ENCODE measurements around the gene ATP4A.
A peak's percentile ranks its signal among the peaks of the same experiment; 100 is the strongest.

Gene ATP4A

DNA sequence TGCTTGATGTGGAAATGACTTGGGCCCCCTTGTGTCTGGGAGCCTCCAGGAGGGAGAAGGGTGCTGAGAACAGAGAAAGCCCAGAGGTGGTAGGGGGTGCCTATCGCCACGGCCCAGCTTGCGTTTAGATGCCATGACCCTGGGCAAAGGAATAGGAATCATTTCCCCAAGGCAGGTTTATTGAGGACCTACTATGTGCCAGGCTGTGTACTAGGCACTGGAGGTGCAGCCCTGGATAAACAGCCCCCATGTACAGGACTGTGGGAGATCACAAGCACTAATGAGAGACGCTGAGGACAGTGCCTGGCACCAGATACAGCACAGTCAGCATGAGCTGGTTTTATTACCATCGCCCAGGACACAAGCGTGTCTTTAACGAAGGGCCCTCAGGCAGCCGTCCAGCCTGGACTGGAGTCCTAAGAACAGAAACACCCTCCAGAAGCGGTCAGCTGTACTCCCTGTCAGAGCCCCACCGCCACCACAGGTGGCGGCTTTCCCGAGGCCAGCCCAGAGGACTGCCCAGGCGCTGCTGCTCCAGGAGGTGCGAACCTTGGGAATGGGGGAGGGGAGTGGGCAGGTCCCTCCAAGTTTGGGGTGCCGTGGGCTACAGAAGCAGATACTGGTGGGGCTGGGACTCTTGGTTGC, 13.5 kb downstream of the ATP4A start:
- no peak for DNase-seq
- Histone ChIP-seq H3K27me3 (replicated peaks in 2 of 5; ENCODE audit: control insufficient read depth in 4 of 5, insufficient read depth in 5 of 5, low read length in 4 of 5) (peaks cover 0 to 1% (median 0%) of the 10 kb centered on the region in 5 experiments), H3K27ac (ENCODE audit: insufficient read depth in 1 of 2, low read depth in 1 of 2, low read length in 2 of 2, poor library complexity in 1 of 2, severe bottlenecking in 2 of 2) (no peak overlapping the region), H3K4me1 (ENCODE audit: control extremely low read depth in 1 of 4, control insufficient read depth in 4 of 4, insufficient read depth in 4 of 4, low read length in 3 of 4) (peaks cover 0 to 13% (median 9%) of the 10 kb centered on the region in 4 experiments), H3K4me3 (ENCODE audit: control insufficient read depth in 1 of 7, extremely low read depth in 1 of 7, insufficient read depth in 4 of 7, low read depth in 2 of 7, low read length in 6 of 7) (no peak overlapping the region), H3K36me3 (ENCODE audit: control insufficient read depth in 4 of 4, insufficient read depth in 4 of 4, low read length in 3 of 4) (peaks cover 0 to 16% (median 0%) of the 10 kb centered on the region in 4 experiments), H3K9me3 (ENCODE audit: control extremely low read depth in 1 of 5, control insufficient read depth in 4 of 5, insufficient read depth in 2 of 5, low read depth in 1 of 5, low read length in 4 of 5) (no peaks in the 10 kb centered on the region)
- ChIA-PET POLR2A (interaction anchor here (0.5 to 0.6 kb wide), 2 partner anchors 110 to 111 kb away, joined by 3 read pairs; no protein-coding TSS in a partner anchor), CTCF (interaction anchor here (1.0 to 3.7 kb wide), 9 partner anchors 9 to 78 kb away, joined by 3 to 19 read pairs (median 5); partner anchors contain the start of genes ATP4A and RBM42)
- WGBS (ENCODE audit: insufficient coverage): 97% methylated on average over 12 of the region's 15 CpGs

DNA sequence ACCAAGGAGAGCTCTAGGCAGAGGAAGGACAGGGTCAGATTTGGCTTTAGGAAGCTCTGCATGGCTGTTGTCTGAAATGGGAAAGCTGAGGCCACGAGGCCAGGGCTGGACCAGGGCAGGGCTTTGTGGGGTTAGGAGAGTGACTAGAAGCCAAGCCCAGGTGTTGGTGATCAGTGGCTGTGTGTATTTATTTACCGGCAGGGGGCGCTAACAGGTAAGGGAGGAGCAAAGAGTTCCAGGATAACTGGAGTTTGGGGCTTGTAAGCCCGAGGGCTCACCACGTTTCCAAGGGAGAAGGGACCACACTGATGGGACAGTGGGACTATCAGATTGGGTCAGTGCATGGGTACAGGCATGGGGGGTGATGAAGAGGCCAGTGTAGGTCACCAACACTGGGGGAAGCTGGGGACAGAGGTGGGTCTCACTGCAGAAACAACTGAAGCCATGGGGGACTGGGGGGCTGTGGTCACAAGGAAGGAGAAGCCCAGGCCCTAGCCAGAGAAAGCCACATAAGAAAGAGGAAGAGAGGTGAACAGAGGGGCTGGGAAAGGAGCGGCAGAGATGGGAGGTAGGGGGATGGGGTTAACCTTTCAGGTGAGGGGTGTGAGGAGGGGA, 14.2 kb downstream of the ATP4A start:
- H3K36me3 ChIP-seq (ENCODE audit: control insufficient read depth in 4 of 4, insufficient read depth in 4 of 4, low read length in 3 of 4): peaks cover 0 to 16% (median 0%) of the 10 kb centered on the region in 4 experiments
- CTCF ChIA-PET: interaction anchor here (0.6 to 3.7 kb wide), 18 partner anchors 9 to 341 kb away, joined by 3 to 19 read pairs (median 4); partner anchors contain the start of genes ATP4A, DMKN and RBM42
- H3K9me3 ChIP-seq (ENCODE audit: control extremely low read depth in 1 of 5, control insufficient read depth in 4 of 5, insufficient read depth in 2 of 5, low read depth in 1 of 5, low read length in 4 of 5): no peaks in the 10 kb centered on the region
- no peak overlapping the region for H3K27ac ChIP-seq (ENCODE audit: insufficient read depth in 1 of 2, low read depth in 1 of 2, low read length in 2 of 2, poor library complexity in 1 of 2, severe bottlenecking in 2 of 2)
- H3K4me1 ChIP-seq (ENCODE audit: control extremely low read depth in 1 of 4, control insufficient read depth in 4 of 4, insufficient read depth in 4 of 4, low read length in 3 of 4): peaks cover 1 to 20% (median 15%) of the 10 kb centered on the region in 4 experiments
- 29% methylated on average over 6 of the region's 6 CpGs for WGBS (ENCODE audit: insufficient coverage)
- no peak overlapping the region for H3K4me3 ChIP-seq (ENCODE audit: control insufficient read depth in 1 of 7, extremely low read depth in 1 of 7, insufficient read depth in 4 of 7, low read depth in 2 of 7, low read length in 6 of 7)
- peak; percentile 58 to 76 (median 73) for DNase-seq
- POLR2A ChIA-PET: interaction anchor here (0.5 to 0.6 kb wide), 2 partner anchors 110 to 111 kb away, joined by 3 read pairs; no protein-coding TSS in a partner anchor
- H3K27me3 ChIP-seq (replicated peaks in 2 of 5; ENCODE audit: control insufficient read depth in 4 of 5, insufficient read depth in 5 of 5, low read length in 4 of 5): no peaks in the 10 kb centered on the region

DNA sequence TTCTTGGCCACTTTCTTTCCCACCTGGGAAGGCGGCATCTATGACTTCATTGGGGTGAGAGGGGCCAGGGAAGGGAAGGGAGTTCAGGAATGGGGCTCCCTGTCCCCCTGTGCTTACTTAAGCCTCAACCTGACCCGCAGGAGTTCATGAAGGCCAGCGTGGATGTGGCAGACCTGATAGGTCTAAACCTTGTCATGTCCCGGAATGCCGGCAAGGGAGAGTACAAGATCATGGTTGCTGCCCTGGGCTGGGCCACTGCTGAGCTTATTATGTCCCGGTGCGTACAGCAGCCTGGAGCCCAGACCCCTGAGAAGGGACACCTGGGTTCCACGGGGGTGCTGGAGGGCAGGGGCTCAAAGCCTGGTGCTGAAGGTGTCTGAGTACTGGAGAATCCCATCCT, 16.9 kb downstream of the ATP4A start:
- Histone ChIP-seq H3K4me3 (ENCODE audit: control insufficient read depth in 1 of 7, extremely low read depth in 1 of 7, insufficient read depth in 4 of 7, low read depth in 2 of 7, low read length in 6 of 7) (peak overlapping the region in 5 of 7 experiments; percentile 83 to 96 (median 90)), H3K27me3 (replicated peaks in 2 of 5; ENCODE audit: control insufficient read depth in 4 of 5, insufficient read depth in 5 of 5, low read length in 4 of 5) (no peaks in the 10 kb centered on the region), H3K27ac (ENCODE audit: insufficient read depth in 1 of 2, low read depth in 1 of 2, low read length in 2 of 2, poor library complexity in 1 of 2, severe bottlenecking in 2 of 2) (no peak overlapping the region), H3K4me1 (ENCODE audit: control extremely low read depth in 1 of 4, control insufficient read depth in 4 of 4, insufficient read depth in 4 of 4, low read length in 3 of 4) (peaks cover 1 to 23% (median 18%) of the 10 kb centered on the region in 4 experiments), H3K9me3 (ENCODE audit: control extremely low read depth in 1 of 5, control insufficient read depth in 4 of 5, insufficient read depth in 2 of 5, low read depth in 1 of 5, low read length in 4 of 5) (no peaks in the 10 kb centered on the region), H3K36me3 (ENCODE audit: control insufficient read depth in 4 of 4, insufficient read depth in 4 of 4, low read length in 3 of 4) (peaks cover 0 to 30% (median 5%) of the 10 kb centered on the region in 4 experiments)
- no peak for DNase-seq
- WGBS (ENCODE audit: insufficient coverage): 99% methylated on average over 7 of the region's 8 CpGs
- CTCF ChIA-PET: interaction anchor here (3.5 kb wide), 1 partner anchor 36 kb away, joined by 16 read pairs; no protein-coding TSS in a partner anchor
- POLR2A ChIA-PET: no interaction called here

DNA sequence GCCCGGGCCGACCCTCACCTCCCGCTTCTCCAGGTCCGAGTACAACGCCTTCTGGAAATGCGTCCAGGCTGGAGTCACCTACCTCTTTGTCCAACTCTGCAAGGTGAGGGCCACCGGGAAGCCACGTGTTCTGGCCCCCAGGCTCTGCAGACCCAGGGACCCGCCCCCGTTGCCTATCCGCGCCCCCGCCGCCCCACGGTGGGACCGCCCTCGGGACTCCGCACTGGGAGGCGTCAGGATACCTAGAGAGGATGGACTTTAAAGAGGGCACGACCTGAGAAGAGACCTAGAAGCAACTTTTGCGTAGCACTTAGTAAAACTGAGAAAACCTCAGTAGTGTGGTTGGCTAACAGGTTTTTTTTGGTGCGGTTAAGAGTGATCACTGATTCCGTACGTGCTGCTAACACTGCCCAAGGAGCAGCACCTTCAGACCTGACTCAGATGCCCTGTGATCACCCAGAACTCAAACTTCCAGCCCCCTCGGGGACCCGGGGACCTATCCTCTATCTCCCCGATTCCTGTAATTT, 17.5 kb downstream of the ATP4A start:
- peaks cover 0 to 31% (median 5%) of the 10 kb centered on the region in 4 experiments for H3K36me3 ChIP-seq (ENCODE audit: control insufficient read depth in 4 of 4, insufficient read depth in 4 of 4, low read length in 3 of 4)
- H3K4me1 ChIP-seq (ENCODE audit: control extremely low read depth in 1 of 4, control insufficient read depth in 4 of 4, insufficient read depth in 4 of 4, low read length in 3 of 4): peaks cover 1 to 23% (median 18%) of the 10 kb centered on the region in 4 experiments
- peak overlapping the region; percentile 61 to 88 for H3K27ac ChIP-seq (ENCODE audit: insufficient read depth in 1 of 2, low read depth in 1 of 2, low read length in 2 of 2, poor library complexity in 1 of 2, severe bottlenecking in 2 of 2)
- peak in 2 of 3 donors; percentile 45 to 55 for DNase-seq
- no peaks in the 10 kb centered on the region for H3K27me3 ChIP-seq (replicated peaks in 2 of 5; ENCODE audit: control insufficient read depth in 4 of 5, insufficient read depth in 5 of 5, low read length in 4 of 5)
- 2% methylated on average over 27 of the region's 27 CpGs for WGBS (ENCODE audit: insufficient coverage)
- POLR2A ChIA-PET: no interaction called here
- CTCF ChIA-PET: interaction anchor here (3.5 kb wide), 1 partner anchor 35 kb away, joined by 16 read pairs; no protein-coding TSS in a partner anchor
- H3K4me3 ChIP-seq (ENCODE audit: control insufficient read depth in 1 of 7, extremely low read depth in 1 of 7, insufficient read depth in 4 of 7, low read depth in 2 of 7, low read length in 6 of 7): peak overlapping the region; percentile 71 to 96 (median 88)
- H3K9me3 ChIP-seq (ENCODE audit: control extremely low read depth in 1 of 5, control insufficient read depth in 4 of 5, insufficient read depth in 2 of 5, low read depth in 1 of 5, low read length in 4 of 5): no peaks in the 10 kb centered on the region

DNA sequence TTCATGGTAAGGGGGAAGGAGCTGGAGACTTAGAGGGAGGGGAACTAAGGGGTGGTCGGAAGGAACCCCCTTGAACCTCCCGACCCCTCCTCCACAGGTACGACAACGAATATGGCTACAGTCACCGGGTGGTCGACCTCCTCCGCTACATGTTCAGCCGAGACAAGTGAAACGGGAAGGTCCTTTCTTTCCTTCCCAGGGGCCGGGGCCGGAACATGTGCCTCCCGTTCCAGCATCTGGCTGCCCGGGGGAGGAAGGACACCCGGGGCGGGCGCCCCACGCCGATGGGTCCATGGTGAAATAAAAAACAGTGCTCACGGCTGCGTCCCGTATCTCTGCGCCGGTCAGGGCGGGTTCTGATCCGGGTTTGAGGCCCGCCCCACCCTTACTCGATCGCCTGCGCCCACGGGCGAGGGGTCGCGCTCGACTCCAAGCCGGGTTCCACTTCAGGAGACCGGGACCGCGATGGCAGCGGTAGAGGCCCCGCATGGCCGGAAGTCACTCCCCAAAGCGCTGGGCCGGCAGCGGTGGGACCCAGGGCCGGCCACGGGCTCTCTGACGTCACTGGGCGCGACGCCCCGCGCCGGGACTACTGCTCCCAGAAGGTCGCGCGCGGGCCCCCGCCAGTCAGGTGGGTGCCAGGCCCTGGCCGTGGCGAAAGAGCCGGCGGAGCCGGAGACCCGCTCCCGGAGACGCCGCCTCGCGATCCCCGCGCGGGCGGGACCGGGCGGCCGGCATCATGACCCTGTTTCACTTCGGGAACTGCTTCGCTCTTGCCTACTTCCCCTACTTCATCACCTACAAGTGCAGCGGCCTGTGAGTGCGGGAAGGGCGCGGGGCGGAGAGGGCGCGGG, 18.2 kb downstream of the ATP4A start, which contains the start of gene TMEM147:
Gene TMEM147, plus strand, starts transcription at position 626 of the 854 bp plus-strand sequence. Its CDS starts 114 bp downstream, at position 740.
- H3K36me3 ChIP-seq (ENCODE audit: control insufficient read depth in 4 of 4, insufficient read depth in 4 of 4, low read length in 3 of 4): peaks cover 0 to 26% (median 5%) of the 10 kb centered on the region in 4 experiments
- peak within 1 kb of the TSS; percentile 71 to 96 (median 88) for H3K4me3 ChIP-seq (ENCODE audit: control insufficient read depth in 1 of 7, extremely low read depth in 1 of 7, insufficient read depth in 4 of 7, low read depth in 2 of 7, low read length in 6 of 7)
- peak; percentile 75 to 84 (median 78) for DNase-seq
- no peaks in the 10 kb centered on the region for H3K9me3 ChIP-seq (ENCODE audit: control extremely low read depth in 1 of 5, control insufficient read depth in 4 of 5, insufficient read depth in 2 of 5, low read depth in 1 of 5, low read length in 4 of 5)
- H3K27me3 ChIP-seq (replicated peaks in 2 of 5; ENCODE audit: control insufficient read depth in 4 of 5, insufficient read depth in 5 of 5, low read length in 4 of 5): no peaks in the 10 kb centered on the region
- WGBS (ENCODE audit: insufficient coverage): 0% methylated on average over 65 of the region's 85 CpGs
- CTCF ChIA-PET: no interaction called here
- H3K4me1 ChIP-seq (ENCODE audit: control extremely low read depth in 1 of 4, control insufficient read depth in 4 of 4, insufficient read depth in 4 of 4, low read length in 3 of 4): peaks cover 1 to 23% (median 18%) of the 10 kb centered on the region in 4 experiments
- POLR2A ChIA-PET: no interaction called here
- H3K27ac ChIP-seq (ENCODE audit: insufficient read depth in 1 of 2, low read depth in 1 of 2, low read length in 2 of 2, poor library complexity in 1 of 2, severe bottlenecking in 2 of 2): peak within 1 kb of the TSS; percentile 61 to 88

DNA sequence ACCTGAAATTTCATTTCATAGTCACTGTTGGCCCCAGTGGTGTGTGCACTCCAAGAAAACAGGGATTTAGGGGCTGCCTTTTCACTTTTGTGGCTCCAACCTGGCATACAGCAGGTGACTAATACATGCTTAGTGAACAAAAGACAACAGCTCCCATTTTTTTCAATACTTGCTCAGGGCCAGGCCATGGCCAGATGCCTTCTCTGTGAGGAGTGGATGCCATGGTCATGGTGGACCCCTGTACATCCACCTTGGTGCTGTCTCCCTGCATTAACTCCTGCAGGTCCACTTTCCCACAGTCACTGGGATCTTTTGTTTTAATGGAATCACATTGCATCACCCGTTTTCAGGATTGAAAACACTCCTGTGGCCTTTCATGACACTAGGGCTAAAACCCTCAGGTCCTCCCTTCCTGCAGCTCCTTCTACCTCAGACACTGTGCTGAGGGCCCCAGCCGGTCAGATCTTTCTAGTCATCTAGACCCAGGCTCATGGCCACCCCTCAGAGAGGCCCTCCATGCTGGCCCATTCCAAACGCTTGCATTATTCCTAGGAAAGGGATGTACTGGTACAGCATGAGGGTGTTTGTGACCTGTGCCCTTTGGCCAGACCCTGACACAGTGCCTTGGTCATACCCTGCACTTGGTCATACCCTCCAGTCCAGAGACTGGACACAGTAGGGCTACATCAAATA, 19.2 kb downstream of the ATP4A start:
- no peak for DNase-seq
- CTCF ChIA-PET: interaction anchor here (1.0 to 1.3 kb wide), 2 partner anchors 15 to 35 kb away, joined by 3 read pairs; no protein-coding TSS in a partner anchor
- Histone ChIP-seq H3K4me1 (ENCODE audit: control extremely low read depth in 1 of 4, control insufficient read depth in 4 of 4, insufficient read depth in 4 of 4, low read length in 3 of 4) (peaks cover 1 to 22% (median 18%) of the 10 kb centered on the region in 4 experiments), H3K36me3 (ENCODE audit: control insufficient read depth in 4 of 4, insufficient read depth in 4 of 4, low read length in 3 of 4) (peaks cover 0 to 27% (median 5%) of the 10 kb centered on the region in 4 experiments), H3K27me3 (replicated peaks in 2 of 5; ENCODE audit: control insufficient read depth in 4 of 5, insufficient read depth in 5 of 5, low read length in 4 of 5) (no peaks in the 10 kb centered on the region), H3K27ac (ENCODE audit: insufficient read depth in 1 of 2, low read depth in 1 of 2, low read length in 2 of 2, poor library complexity in 1 of 2, severe bottlenecking in 2 of 2) (peak overlapping the region in 1 of 2 experiments; percentile 88), H3K9me3 (ENCODE audit: control extremely low read depth in 1 of 5, control insufficient read depth in 4 of 5, insufficient read depth in 2 of 5, low read depth in 1 of 5, low read length in 4 of 5) (no peaks in the 10 kb centered on the region), H3K4me3 (ENCODE audit: control insufficient read depth in 1 of 7, extremely low read depth in 1 of 7, insufficient read depth in 4 of 7, low read depth in 2 of 7, low read length in 6 of 7) (peak overlapping the region in 6 of 7 experiments; percentile 79 to 96 (median 89))
- POLR2A ChIA-PET: no interaction called here
- 100% methylated on average over 3 of the region's 3 CpGs for WGBS (ENCODE audit: insufficient coverage)
